ENCODE data around the gene ARMH4.

The ARMH4 gene

GRCh38 chr14:57970594-57970993 is 181.4 kb downstream of the ARMH4 start:
- no peak overlapping the region for H3K4me3 ChIP-seq (ENCODE audit: low read depth, low read length)
- no peak for TF ChIP-seq CTCF (IDR thresholded peaks at IDR 0.05; ENCODE audit: low read depth, low read length)

- H3K4me3 ChIP-seq (ENCODE audit: low read depth, low read length) = no peak overlapping the region
- no peak for TF ChIP-seq CTCF (IDR thresholded peaks at IDR 0.05; ENCODE audit: low read depth, low read length)
Measured at GRCh38 chr14:57970175-57970574, 181.8 kb downstream of the ARMH4 start.

GRCh38 chr14:57963071-57963470 is 188.9 kb downstream of the ARMH4 start:
- TF ChIP-seq CTCF (IDR thresholded peaks at IDR 0.05; ENCODE audit: low read depth, low read length) = no peak

GRCh38 chr14:57962325-57963035 is 189.5 kb downstream of the ARMH4 start:
- TF ChIP-seq CTCF (IDR thresholded peaks at IDR 0.05; ENCODE audit: low read depth, low read length) = no peak
- no peak overlapping the region for H3K4me3 ChIP-seq (ENCODE audit: low read depth, low read length)

More at GRCh38 chr14:57963071-57963470, 188.9 kb downstream of the ARMH4 start:
- no peak overlapping the region for H3K4me3 ChIP-seq (ENCODE audit: low read depth, low read length)

- no peak for TF ChIP-seq CTCF (IDR thresholded peaks at IDR 0.05; ENCODE audit: low read depth, low read length)
- no peak overlapping the region for H3K4me3 ChIP-seq (ENCODE audit: low read depth, low read length)
Measured at GRCh38 chr14:57961786-57962060, 190.3 kb downstream of the ARMH4 start.

- TF ChIP-seq CTCF (IDR thresholded peaks at IDR 0.05; ENCODE audit: low read depth, low read length) = no peak
Measured at GRCh38 chr14:57960946-57961785, 190.8 kb downstream of the ARMH4 start.

GRCh38 chr14:57957441-57957840 is 194.6 kb downstream of the ARMH4 start:
- no peak overlapping the region for H3K4me3 ChIP-seq (ENCODE audit: low read depth, low read length)
- no peak for TF ChIP-seq CTCF (IDR thresholded peaks at IDR 0.05; ENCODE audit: low read depth, low read length)

More at GRCh38 chr14:57960946-57961785, 190.8 kb downstream of the ARMH4 start:
- H3K4me3 ChIP-seq (ENCODE audit: low read depth, low read length) = no peak overlapping the region
